T1000 (cell line): Measurements from ENCODE around the gene KCNJ9.

Experiments
- DNase-seq: peaks from one replicate; lab custom pipeline; 2025; ENCODE audit warnings: mixed read lengths; lab: John Stamatoyannopoulos, UW

Gene KCNJ9

GRCh38 chr1:160089883-160090282 is 8.5 kb downstream of the KCNJ9 start:
- DNase-seq: no peak

- DNase-seq: no peak
Measured at GRCh38 chr1:160090760-160091159, 9.4 kb downstream of the KCNJ9 start.

DNA sequence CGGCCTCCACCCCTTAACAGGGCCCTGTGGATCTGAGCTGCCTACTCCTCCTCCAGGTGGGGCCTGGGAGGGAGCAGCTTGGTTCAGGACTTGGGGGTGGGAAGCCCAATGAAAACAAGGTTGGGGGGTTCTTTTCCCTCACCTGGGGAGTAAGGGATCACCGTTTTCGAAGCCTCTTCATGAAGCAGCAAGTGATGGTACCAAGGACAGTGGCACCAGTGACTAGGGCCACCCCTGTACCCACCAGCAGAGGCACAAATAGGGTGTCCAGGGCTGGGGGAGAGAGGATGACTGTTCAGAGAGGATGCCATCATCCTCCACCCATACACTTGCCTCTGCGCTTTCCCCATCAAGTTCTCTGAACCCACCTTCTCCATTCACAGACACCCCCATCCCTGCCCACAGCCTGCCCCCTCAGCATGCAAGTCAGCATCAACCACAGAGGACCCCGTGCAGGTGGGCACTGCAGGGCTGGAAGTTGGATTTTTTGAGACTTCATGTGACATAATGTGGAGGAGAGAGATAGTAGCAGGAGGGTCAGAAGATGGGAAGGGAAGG is 10.4 kb downstream of the KCNJ9 start:
- no peak for DNase-seq

DNA sequence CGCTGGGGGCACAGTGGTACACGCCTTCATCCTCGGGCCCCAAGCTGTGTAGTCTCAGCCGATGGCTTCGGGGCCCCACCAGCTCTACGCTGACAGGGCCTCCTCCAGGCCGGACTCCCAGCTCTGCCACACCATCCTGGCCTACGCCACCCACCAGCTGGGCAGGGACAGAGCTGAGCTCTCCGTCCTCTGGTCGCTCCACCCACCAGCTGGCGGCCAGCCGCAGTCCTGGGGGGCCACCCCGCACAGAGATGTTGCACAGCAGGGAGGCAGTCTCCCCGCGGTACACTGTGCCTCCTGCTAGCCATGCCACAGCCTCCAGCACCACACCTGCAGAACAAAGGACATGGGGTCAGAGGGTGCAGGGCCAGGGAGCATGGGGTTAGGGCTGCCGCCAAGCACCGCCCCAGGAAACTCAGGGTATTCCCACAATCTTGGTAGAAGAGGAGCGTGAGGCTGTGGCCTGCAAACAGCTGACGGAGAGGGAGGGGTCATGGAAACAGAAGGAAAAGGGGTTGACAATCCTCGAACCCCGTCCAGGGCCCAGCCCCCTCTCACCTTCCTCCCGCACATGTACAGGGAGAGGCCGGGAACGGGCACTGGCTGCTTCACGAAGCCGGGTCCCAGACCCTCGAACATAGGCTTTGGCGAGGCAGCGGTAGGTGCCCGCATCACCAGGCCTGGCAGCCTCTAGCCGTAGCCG is 11.2 kb downstream of the KCNJ9 start:
- no peak for DNase-seq

- no peak for DNase-seq
Measured at GRCh38 chr1:160093069-160093395, 11.7 kb downstream of the KCNJ9 start.

DNA sequence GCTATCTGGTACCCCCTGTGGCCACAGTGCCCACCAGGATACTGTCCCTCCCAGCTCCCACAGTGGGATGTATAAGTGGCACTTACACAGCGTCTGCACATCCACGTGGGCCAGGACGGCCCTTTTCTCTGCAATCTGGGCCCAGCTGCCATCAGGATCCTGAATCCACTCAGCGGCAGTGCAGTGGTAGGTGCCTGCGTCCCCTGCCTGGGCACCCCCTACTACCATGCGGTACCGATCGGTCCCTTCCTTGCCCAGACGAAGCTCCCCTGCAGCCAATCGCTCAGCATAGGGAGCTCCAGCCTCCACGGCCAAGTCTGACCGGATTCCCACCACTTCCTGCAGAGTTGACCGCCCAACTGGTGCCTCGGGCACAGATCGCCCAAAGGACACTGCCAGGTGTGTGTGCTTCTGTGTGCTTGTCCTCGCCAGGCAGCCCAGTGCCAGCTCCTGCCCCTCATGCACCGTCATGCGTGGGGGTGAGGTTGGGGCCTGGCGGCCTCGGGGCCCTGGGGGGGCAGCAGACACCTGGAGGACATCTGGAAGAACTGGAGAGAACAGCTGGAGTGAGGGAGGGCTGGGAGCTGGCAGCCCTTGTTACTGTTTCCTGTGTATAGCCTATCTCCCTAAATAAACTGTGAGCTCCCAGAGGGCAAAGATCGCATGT is 12.4 kb downstream of the KCNJ9 start:
- DNase-seq: no peak

DNA sequence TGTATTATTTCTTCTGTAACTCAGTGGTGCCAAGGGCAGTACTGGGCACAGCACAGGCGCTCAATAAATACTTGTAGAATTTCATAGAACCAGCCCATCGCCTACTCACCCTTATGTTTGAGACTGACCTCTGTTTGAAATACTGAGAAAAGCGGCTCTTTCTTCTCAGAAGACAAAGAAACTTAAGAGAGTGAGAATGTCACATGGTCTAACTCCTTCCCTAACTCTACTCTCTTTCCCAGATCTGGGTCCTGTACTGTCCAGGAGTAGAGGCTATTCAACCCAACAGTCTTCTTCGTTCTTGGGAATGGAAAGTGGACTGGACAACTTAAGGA is 12.9 kb downstream of the KCNJ9 start:
- DNase-seq: no peak

GRCh38 chr1:160094806-160095205 is 13.5 kb downstream of the KCNJ9 start:
- DNase-seq: no peak

DNA sequence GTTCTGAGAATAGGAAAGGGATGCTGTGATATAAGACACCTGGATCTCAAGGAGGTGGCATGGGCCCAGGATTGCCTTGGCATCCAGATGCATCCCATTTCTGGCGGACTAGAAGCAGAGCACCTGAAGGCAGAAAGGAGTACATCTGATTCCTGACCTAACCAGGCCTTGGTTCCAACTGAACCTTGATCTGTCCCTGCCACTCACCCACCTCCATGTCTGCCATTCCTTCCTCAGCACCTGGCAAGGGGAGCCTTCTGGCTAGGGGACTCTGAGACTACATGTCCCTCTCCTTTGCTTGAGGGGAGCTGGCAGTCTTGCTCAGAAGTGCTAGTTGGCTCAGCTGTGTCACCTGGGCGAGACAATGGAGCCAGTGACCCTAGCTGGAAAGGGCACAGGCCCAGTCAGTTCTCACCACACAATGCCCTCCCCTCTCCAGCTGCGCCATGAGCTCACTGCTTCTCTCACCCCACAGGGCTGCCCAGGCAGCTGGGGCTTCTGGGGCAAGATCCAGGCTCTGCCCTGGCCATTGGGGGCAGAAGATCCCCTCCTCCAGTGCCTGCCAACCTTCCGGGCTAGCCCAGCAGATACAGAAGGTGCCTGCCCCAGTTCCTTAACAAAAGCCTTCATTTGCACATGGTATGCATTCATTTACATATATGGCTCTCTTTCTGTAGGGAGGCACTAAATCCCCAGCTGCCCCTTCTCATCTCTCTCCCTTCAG is 14.2 kb downstream of the KCNJ9 start:
- DNase-seq: no peak

GRCh38 chr1:160096274-160097116 is 15.2 kb downstream of the KCNJ9 start:
- peak; percentile 29 for DNase-seq

DNA sequence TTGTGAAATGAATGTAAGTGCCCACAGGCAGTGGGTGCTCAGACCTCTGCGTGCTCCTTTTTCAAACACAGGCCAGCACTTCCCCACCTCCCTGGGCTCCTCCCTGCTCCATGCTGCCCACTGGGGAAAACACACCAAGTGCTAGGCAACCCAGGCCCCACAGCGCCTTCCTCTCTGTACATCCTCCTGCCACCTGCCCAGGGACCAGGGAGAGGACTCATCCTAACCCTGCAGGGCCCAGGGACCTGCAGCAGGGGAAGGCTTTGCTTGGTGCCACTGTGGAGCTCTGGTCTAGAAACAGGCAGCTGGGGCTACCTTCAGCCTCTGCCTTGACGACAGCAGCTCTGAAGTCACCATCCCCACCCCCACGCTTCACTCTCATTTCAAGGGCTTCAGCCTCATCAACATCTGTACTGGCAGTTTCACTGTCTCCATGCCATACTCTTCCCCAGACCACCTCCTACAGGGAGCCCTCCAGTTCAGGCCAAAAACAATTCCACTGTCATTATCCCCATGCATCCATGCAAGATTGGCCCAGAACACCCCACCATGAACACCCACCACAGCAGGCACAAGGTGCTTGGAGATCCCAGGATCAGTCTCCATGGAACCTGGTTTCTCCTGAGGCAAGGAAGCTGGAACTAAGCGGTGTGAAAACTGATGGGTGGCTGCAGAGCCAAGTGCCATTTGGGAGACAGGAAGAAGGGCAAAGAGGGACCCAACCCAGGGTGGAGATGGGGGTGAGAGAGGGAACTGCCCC is 16.0 kb downstream of the KCNJ9 start:
- no peak for DNase-seq

- DNase-seq: peak; percentile 78
Measured at GRCh38 chr1:160097911-160098851, 16.8 kb downstream of the KCNJ9 start, which contains the start of gene IGSF8. TSS of gene IGSF8 (minus strand) at chr1:160098619. CDS start at chr1:160098472, 147 bp downstream.

DNA sequence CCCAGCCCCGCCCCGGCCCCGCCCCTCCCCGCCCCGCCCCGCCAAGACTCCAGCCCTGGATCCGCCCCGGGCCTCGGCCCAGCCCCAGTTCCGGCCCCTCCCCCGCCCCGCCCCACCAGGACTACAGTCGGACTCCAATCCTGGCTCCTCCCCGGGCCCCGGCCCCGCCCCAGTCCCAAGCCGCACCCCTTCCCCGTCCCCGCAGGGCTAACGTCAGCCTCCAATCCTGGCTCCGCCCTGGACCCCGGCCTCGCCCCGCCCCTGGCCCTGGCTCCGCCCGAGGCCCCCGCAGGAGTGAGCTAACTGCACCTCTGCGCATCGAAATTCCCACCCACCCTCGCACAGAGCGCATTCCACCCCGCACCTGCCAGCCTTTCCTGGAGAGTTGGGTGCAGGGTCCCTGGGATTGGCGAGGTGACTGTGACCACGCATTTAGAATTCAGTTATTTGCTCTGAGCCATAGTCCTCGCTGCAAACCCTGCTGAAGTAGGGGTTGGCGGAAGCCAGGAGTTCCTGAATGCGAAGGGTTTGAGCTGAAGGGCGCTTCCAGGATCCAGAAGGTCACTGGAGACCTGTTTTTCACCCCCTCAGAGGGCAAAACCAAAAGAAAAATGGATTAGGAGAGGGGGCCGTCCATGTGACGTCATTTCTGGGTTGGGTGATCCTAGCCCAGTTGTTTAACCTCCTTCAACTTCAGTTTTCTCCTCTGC is 17.7 kb downstream of the KCNJ9 start:
- peak; percentile 90 for DNase-seq

DNA sequence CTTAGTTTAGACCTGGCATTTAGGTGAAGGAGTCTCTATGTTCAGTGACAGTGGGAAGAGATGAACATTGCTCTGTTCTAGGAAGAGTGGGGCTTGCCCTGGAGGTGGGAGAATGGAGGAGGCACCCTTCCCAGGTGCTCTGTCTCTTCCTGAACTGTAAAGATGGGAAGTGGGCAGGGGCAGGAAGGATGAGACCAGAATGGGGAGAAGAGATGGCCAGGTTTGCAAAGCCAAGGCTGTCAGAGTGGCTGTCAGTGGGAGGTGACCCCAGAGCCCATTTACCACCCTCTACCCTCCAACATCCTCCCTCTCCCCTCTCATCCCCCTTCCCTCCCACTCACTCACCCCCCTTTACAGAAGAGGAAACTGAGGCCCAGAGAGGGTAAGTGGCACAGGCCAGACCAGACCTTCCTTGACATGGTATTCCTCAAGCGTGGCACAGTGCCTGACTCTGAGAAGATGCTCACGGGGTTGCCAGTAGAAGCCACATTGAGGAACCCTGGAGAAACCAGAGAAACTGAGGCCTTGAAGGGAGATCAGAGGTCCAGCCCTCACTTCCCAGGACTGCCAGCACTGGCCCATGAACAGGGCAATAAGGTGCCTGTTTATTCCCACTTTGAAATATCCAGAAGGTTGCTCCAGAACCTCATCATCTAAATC is 18.5 kb downstream of the KCNJ9 start:
- no peak for DNase-seq

GRCh38 chr1:160101037-160101716 is 19.8 kb downstream of the KCNJ9 start:
- peak; percentile 15 for DNase-seq

- no peak for DNase-seq
Measured at GRCh38 chr1:160101717-160102522, 20.6 kb downstream of the KCNJ9 start.

- DNase-seq: no peak
Measured at GRCh38 chr1:160103658-160104408, 22.5 kb downstream of the KCNJ9 start.
